ENCODE data around the gene SLC15A5.

- TF ChIP-seq, protein P1, sequence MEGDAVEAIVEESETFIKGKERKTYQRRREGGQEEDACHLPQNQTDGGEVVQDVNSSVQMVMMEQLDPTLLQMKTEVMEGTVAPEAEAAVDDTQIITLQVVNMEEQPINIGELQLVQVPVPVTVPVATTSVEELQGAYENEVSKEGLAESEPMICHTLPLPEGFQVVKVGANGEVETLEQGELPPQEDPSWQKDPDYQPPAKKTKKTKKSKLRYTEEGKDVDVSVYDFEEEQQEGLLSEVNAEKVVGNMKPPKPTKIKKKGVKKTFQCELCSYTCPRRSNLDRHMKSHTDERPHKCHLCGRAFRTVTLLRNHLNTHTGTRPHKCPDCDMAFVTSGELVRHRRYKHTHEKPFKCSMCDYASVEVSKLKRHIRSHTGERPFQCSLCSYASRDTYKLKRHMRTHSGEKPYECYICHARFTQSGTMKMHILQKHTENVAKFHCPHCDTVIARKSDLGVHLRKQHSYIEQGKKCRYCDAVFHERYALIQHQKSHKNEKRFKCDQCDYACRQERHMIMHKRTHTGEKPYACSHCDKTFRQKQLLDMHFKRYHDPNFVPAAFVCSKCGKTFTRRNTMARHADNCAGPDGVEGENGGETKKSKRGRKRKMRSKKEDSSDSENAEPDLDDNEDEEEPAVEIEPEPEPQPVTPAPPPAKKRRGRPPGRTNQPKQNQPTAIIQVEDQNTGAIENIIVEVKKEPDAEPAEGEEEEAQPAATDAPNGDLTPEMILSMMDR (IDR thresholded peaks at IDR 0.05), result no peak
- no peak for TF ChIP-seq POLR2A (IDR thresholded peaks at IDR 0.05)
These were observed 6.4 kb downstream of the SLC15A5 start for GRCh38 chr12:16271062-16271461.

Measured in breast epithelium (tissue), 3 donors.